ENCODE measurements around the gene ADI1.
"Not testable (repeated sequence)": the region's sequence is repeated elsewhere in the genome, so short reads cannot be mapped to it uniquely, and the experiment has no call there.

ADI1 gene

DNA sequence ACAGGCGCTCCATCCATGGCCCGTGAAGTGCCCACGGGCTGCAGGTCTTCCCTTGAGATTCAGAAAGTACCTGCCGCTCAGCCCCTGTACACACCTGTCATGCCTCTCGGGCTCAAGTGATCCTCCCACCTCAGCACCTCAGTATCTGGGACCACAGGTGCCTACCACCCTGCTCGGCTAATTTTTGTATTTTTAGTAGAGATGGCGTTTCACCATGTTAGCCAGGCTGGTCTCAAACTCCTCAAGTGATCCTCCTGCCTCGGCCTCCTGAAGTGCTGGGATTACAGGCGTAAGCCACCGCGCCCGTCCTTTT, 26.9 kb downstream of the ADI1 start:
- DNase-seq: not testable (repeated sequence)

DNA sequence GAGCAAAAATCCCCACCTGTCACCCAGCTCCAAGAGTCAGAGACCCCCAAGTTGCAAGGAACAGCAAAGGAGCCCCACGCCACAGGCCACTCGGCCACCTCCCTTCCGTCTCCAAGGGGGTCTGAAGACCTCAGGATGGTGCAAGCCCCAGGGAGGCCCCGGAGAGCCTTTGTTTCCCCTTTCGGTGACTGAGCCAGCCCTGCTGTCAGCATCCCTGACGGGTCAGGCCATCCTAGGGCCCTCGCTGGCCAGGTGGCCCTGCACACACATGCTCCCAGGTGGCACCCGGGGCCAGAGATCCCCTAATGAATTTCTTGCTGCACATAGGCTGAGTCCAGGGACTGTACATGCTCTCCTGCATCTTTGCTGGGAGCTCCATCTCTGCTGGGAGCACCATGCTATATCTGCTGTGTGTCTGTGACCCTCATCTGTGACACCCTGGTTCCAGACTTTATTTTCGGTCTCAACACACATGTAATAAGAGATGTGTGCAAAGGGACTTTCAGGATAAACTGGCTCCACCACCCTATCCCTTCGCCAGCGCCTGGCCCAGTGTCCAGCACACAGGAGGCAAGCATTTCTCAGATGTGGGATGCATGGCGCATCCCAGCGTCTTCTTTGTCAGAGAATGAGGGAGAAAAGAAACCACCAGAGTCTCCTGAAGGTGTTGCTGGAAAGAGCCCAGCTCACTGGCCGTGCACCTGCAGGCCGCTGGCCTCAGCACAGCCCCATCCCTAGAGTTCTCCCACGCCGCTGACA, 27.4 kb downstream of the ADI1 start:
- DNase-seq: no peak

GRCh38 chr2:3491306-3491705, 28.0 kb downstream of the ADI1 start:
- no peak for DNase-seq

DNA sequence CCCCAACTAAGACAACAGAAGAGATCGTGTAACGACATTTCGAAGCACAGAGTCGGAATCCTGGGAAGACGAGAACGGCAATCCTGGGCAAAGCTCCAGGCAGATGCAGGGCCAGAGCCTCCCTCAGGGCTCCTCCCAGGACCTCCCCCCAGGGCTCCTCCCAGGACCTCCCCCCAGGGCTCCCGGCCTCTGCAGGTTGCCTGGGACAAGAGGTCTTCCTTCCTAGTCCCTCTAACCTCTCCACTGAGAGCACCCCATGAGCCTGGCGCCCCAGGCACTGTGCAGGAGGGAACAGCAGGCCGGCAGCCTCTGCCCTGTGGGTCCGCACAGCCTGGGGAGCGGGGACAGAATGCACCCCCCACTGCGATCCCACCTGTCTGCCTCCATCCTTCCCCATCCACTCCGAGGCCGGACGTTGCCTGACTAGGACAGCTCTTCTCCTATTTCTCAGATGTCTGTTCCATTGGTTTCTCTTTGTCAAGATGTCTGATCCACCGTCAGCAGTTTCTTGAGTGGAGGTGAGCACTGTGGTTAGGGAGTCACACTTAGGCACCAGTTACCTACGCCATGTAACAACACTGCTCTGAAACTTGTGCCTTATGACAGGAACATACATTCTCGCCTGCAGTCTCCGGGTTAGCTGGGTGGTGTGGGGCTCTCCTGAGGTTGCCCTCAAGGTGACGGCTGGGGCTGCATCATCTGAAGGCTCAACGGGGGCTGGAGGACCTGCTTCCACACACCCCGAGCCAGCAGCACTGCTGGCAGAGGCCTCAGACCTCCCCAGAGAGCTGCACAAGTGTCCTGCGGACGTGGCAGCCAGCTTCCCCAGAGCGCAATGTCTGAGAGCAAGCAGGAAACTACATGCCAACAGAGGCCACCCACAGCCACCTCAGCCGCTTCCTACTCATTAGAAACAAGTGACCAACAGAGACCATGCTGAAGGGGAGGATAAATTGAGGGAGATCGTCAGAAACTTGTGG, 28.9 kb downstream of the ADI1 start:
- no peak for DNase-seq

DNA sequence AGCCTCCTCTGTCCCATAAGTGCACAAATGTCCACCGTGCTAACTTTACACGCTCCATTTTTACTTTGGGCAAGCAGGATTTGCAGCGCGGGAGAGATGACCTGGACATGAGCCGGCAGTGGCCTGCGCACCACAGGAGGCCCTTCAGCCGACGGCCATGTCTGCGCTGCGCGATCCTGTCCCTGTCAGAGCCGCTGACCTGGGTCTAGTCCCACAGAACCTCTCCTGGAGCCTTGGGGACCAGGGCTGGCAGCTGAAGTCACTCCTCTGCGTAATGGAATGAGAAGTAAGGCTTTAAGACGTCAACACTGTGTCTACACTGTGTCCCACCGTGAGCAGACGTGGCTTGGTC, 29.6 kb downstream of the ADI1 start:
- DNase-seq: no peak

GRCh38 chr2:3488855-3489763, 30.2 kb downstream of the ADI1 start:
- DNase-seq: no peak

DNA sequence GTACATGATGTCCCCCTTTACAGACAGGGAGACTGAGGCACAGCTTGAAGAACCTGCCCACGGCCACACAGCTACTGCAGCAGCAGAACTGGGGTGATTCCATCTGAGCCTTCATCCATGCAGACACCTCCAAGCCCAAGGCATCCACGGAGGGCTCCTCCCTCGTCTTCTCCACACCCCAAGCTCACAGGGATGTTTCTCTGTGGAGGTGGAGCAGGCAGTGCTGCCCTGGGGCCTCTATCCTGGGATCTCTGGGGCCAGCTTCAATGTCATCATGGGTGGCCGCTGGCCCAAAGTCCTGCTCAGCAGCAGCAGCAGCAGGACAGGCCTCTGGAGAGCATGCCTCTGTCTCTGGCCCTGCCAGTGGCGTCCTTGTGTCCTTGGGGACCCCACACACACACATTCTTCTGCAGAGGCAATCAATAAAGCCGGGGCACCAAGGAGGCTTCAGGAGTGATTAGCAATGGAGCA, 31.2 kb downstream of the ADI1 start:
- DNase-seq: no peak

GRCh38 chr2:3487432-3487831, 31.9 kb downstream of the ADI1 start:
- no peak for DNase-seq

DNA sequence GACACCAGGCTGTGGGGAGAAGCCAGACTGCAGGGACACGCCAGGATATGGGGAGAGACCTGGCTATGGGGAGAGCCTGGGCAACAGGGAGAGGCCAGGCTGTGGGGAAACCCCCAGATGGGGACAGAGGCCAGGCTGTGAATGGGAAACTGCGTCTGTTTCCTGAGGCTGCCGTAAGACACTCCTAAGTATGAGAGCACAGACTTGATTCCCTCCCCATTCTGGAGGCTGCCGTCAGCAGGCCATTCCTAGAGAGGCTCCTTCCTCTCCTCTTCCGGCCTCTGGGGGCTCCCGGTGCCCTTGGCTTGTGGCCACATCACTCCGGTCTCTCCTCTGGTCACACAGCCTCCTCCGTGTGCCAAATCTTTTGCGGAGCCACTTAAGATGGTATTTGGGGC, 32.3 kb downstream of the ADI1 start:
- no peak for DNase-seq

DNA sequence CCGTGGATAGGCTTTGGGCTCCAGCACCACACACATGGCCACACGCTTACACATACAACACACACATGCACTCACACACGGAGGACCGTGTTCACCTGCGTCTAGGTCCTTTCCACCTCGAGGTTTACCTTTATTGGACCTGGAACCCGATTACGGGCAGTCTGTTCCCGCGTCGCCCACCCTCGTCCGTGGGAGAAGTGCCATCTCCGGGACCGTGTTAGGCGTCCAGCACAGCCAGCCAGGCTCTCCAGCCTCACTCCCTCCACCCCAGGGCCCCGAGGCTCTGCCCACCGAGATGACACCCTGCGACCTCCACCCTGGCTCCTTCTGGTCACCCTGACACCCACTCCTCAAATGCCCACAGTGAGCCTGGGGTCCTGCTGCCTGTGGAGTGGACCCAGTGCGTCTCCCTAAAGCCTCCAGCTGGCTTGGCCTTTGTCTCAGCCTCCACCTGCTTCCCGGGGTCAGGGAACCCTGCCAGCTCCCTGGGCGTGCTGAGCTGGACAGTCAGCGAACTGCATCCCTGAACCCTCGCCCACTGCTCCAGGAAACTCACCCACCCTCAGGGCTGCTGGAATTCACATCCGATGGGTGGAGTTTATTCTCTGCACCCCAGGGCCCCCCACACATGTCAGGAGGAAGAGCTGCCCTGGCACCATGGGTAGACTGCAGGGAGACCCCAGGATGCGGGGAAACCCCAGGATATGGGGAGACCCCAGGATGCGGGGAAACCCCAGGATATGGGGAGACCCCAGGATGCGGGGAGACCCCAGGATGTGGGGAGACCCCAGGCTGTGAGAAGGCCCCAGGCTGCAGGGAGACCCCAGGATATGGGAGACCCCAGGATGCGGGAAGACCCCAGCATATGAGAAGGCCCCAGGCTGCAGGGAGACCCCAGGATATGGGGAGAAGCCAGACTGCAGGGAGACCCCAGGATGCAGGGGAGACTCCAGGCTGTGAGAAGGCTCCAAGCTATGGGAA, 33.0 kb downstream of the ADI1 start:
- DNase-seq: no peak

GRCh38 chr2:3485166-3485565, 34.2 kb downstream of the ADI1 start:
- DNase-seq: no peak

- DNase-seq: no peak
These were observed 35.1 kb downstream of the ADI1 start for GRCh38 chr2:3483986-3484960.

- DNase-seq: no peak
These were observed 35.9 kb downstream of the ADI1 start for GRCh38 chr2:3483227-3483985.

- DNase-seq: no peak
These were observed 36.9 kb downstream of the ADI1 start for GRCh38 chr2:3482363-3482821.

DNA sequence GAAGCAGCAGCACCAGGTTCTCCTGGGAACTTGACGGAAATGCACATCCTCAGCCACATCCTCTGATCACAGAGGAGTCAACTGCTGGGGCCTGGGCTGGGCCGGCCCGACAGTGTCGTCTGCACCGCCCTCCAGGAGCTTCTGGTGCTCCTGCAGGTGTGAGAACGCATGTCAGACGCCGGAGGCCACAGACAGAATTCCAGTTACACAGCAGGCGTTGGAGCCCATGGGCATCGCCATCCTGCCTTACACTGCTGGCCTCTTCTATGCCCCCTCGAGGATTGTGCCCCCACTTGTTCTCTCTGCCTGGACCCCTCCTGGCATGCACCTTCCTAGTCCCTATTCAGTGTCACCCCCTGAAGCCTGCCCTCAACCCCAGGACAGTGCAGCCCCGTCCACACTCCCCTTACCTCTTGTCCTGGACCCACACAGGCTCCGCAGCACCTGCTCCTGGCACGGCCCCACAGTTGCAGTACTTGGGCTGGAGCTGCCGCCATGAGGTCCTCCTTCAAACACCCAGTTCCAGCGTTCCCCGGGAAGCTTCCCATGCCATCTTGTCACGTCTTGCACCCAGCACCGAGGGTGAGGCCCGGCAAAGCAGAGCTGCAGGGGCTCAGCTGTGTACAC, 37.5 kb downstream of the ADI1 start:
- DNase-seq: no peak

GRCh38 chr2:3481011-3481400, 38.3 kb downstream of the ADI1 start:
- DNase-seq: no peak

- DNase-seq: no peak
These were observed 38.9 kb downstream of the ADI1 start for GRCh38 chr2:3480352-3481010.

Measured in inflammatory macrophage treated with lipopolysaccharide for 4 hours (primary cell).